Measurements from ENCODE around the gene FBLN1.

FBLN1 gene

DNA sequence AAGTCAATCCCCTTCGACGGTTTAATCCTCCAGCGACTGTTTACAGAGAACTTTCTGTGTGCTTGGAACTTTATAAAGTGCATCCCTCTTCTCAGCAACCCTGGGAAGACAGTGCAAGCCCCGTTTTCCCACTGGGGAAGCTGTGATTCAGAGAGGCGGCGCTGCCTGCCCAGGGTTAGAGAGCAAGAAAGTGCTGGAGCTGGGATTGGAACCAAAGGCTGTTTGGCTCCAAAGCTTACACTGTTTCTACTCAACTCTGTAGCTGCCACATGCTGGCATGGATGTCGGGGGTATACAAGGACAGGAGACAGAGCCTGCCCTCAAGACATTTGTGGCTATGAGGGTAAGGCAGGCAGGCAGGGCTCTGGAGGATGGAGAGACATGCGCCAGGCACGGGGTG is 13.0 kb downstream of the FBLN1 start:
- Histone ChIP-seq H4K20me1 (ENCODE audit: insufficient read depth, low read length) (no peaks in the 10 kb centered on the region), H3K27me3 (ENCODE audit: low read depth, low read length) (peaks cover 56% of the 10 kb centered on the region), H3K4me1 (ENCODE audit: low read length) (no peaks in the 10 kb centered on the region), H3K79me2 (ENCODE audit: low read length) (no peaks in the 10 kb centered on the region), H3K9ac (ENCODE audit: low read length) (no peak overlapping the region), H3K4me3 (ENCODE audit: low read length) (no peak overlapping the region), H3K36me3 (replicated peaks; ENCODE audit: low read depth, low read length) (no peaks in the 10 kb centered on the region), H3K9me3 (ENCODE audit: insufficient read depth, low read length) (no peaks in the 10 kb centered on the region), H3K4me2 (ENCODE audit: low read length) (no peak overlapping the region), H3K27ac (ENCODE audit: low read length) (no peak overlapping the region), H2AFZ (ENCODE audit: low read depth, low read length) (no peak overlapping the region)
- TF ChIP-seq, protein P1, sequence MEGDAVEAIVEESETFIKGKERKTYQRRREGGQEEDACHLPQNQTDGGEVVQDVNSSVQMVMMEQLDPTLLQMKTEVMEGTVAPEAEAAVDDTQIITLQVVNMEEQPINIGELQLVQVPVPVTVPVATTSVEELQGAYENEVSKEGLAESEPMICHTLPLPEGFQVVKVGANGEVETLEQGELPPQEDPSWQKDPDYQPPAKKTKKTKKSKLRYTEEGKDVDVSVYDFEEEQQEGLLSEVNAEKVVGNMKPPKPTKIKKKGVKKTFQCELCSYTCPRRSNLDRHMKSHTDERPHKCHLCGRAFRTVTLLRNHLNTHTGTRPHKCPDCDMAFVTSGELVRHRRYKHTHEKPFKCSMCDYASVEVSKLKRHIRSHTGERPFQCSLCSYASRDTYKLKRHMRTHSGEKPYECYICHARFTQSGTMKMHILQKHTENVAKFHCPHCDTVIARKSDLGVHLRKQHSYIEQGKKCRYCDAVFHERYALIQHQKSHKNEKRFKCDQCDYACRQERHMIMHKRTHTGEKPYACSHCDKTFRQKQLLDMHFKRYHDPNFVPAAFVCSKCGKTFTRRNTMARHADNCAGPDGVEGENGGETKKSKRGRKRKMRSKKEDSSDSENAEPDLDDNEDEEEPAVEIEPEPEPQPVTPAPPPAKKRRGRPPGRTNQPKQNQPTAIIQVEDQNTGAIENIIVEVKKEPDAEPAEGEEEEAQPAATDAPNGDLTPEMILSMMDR (IDR thresholded peaks at IDR 0.05; ENCODE audit: low read depth, low read length) = no peak
- TF ChIP-seq EZH2phosphoT487 (IDR thresholded peaks at IDR 0.05; ENCODE audit: low read depth) = no peak

- Histone ChIP-seq H3K9me3 (ENCODE audit: insufficient read depth, low read length) (no peaks in the 10 kb centered on the region), H2AFZ (ENCODE audit: low read depth, low read length) (no peak overlapping the region), H3K4me3 (ENCODE audit: low read length) (no peak overlapping the region), H3K4me2 (ENCODE audit: low read length) (no peak overlapping the region), H3K4me1 (ENCODE audit: low read length) (no peaks in the 10 kb centered on the region), H3K9ac (ENCODE audit: low read length) (no peak overlapping the region), H3K36me3 (replicated peaks; ENCODE audit: low read depth, low read length) (no peaks in the 10 kb centered on the region), H4K20me1 (ENCODE audit: insufficient read depth, low read length) (no peaks in the 10 kb centered on the region), H3K27ac (ENCODE audit: low read length) (no peak overlapping the region), H3K27me3 (ENCODE audit: low read depth, low read length) (peaks cover 57% of the 10 kb centered on the region), H3K79me2 (ENCODE audit: low read length) (no peaks in the 10 kb centered on the region)
- TF ChIP-seq, protein P1 (IDR thresholded peaks at IDR 0.05; ENCODE audit: low read depth, low read length) = no peak
- TF ChIP-seq EZH2phosphoT487 (IDR thresholded peaks at IDR 0.05; ENCODE audit: low read depth) = no peak
Observed at GRCh38 chr22:45516163-45516562, 13.5 kb downstream of the FBLN1 start.

DNA sequence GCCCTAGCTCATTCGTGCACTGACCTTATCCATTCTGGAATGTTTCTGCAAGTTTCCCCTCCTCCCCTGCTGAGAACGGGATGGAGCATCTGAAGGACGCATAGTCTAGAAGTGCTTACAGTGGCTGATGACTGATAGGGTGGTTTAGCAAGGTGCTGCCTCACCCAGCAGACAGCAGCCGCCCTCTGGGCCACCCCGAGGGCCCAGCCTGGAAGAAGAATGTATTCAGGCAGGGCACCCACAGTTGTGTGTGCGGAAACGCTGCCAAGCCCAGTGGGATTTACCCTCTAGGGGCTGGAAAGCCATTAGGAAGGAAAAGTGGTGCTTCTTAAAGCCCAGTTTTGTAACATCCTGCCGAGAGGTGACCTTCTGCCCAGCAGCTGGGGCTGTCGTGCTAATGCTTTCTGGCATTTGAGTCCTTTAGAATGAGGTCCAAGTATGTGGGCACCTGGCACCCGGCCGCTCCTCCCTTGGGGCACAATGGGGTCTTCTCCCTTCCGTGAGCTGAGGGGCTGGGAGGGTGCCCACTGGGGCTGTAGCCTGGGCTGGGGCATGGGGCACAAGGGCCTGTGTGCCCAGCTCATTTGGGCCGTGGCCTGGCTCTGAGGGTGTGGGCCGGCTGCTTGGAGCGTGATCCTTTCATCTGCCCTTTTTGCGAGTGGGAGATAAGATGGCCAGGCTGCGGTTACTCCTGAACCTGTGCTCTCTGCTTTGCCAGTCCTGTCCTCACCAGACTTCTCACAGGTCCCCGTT is 14.4 kb downstream of the FBLN1 start:
- H3K4me3 ChIP-seq (ENCODE audit: low read length) = no peak overlapping the region
- H3K27ac ChIP-seq (ENCODE audit: low read length) = no peak overlapping the region
- H3K36me3 ChIP-seq (replicated peaks; ENCODE audit: low read depth, low read length) = no peaks in the 10 kb centered on the region
- H3K9me3 ChIP-seq (ENCODE audit: insufficient read depth, low read length) = no peaks in the 10 kb centered on the region
- H3K4me1 ChIP-seq (ENCODE audit: low read length) = no peaks in the 10 kb centered on the region
- H3K4me2 ChIP-seq (ENCODE audit: low read length) = no peak overlapping the region
- H2AFZ ChIP-seq (ENCODE audit: low read depth, low read length) = no peak overlapping the region
- TF ChIP-seq, protein P1 (IDR thresholded peaks at IDR 0.05; ENCODE audit: low read depth, low read length) = no peak
- TF ChIP-seq EZH2phosphoT487 (IDR thresholded peaks at IDR 0.05; ENCODE audit: low read depth) = no peak
- H3K27me3 ChIP-seq (ENCODE audit: low read depth, low read length) = peaks cover 56% of the 10 kb centered on the region
- no peaks in the 10 kb centered on the region for H3K79me2 ChIP-seq (ENCODE audit: low read length)
- no peak overlapping the region for H3K9ac ChIP-seq (ENCODE audit: low read length)
- H4K20me1 ChIP-seq (ENCODE audit: insufficient read depth, low read length) = no peaks in the 10 kb centered on the region

DNA sequence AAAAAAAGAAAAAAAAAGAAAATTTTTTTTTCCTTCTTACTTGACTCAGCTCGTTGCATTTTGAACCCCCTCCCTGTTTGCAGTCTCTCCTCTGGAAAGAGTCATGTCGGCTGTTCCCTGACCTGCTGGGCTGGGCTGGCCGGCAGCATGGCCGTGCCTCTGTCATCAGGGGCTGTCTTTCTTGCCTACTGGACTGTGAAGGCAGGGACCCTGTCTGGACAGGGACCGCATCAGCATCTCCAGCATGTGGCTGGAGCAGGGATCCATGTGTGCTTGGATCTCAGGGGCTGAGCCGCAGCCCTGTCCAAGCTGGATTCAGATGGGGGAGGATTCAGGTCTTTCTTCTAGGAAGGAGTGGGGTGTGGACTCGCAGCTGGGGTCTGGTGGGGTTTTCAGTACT is 15.5 kb downstream of the FBLN1 start:
- Histone ChIP-seq H3K27ac (ENCODE audit: low read length) (no peak overlapping the region), H3K9ac (ENCODE audit: low read length) (no peak overlapping the region), H3K9me3 (ENCODE audit: insufficient read depth, low read length) (no peaks in the 10 kb centered on the region), H3K4me1 (ENCODE audit: low read length) (no peaks in the 10 kb centered on the region), H3K79me2 (ENCODE audit: low read length) (no peaks in the 10 kb centered on the region), H3K4me2 (ENCODE audit: low read length) (no peak overlapping the region), H2AFZ (ENCODE audit: low read depth, low read length) (no peak overlapping the region), H3K4me3 (ENCODE audit: low read length) (no peak overlapping the region), H3K27me3 (ENCODE audit: low read depth, low read length) (peaks cover 57% of the 10 kb centered on the region), H4K20me1 (ENCODE audit: insufficient read depth, low read length) (no peaks in the 10 kb centered on the region), H3K36me3 (replicated peaks; ENCODE audit: low read depth, low read length) (no peaks in the 10 kb centered on the region)
- TF ChIP-seq, protein P1 (IDR thresholded peaks at IDR 0.05; ENCODE audit: low read depth, low read length) = no peak
- no peak for TF ChIP-seq EZH2phosphoT487 (IDR thresholded peaks at IDR 0.05; ENCODE audit: low read depth)
